GM10266 (cell line): ENCODE measurements around the gene AKAP17A.

Source experiments
- DNase-seq: peaks from one replicate; pipeline ENCODE4 v3.0.0; 2012; ENCODE audit errors: extremely low spot score
- TF ChIP-seq, protein P1 (sequence below): IDR thresholded peaks from 2 replicates; pipeline ENCODE4 v1.5.1; 2012; ENCODE audit warnings: mild to moderate bottlenecking, low read depth; ENCODE audit not compliant: control insufficient read depth, insufficient read depth; ENCODE audit errors: missing control alignments

The AKAP17A gene

GRCh38 chrX:1601768-1602085, 10.3 kb downstream of the AKAP17A start:
- no peak for DNase-seq
- TF ChIP-seq, protein P1, sequence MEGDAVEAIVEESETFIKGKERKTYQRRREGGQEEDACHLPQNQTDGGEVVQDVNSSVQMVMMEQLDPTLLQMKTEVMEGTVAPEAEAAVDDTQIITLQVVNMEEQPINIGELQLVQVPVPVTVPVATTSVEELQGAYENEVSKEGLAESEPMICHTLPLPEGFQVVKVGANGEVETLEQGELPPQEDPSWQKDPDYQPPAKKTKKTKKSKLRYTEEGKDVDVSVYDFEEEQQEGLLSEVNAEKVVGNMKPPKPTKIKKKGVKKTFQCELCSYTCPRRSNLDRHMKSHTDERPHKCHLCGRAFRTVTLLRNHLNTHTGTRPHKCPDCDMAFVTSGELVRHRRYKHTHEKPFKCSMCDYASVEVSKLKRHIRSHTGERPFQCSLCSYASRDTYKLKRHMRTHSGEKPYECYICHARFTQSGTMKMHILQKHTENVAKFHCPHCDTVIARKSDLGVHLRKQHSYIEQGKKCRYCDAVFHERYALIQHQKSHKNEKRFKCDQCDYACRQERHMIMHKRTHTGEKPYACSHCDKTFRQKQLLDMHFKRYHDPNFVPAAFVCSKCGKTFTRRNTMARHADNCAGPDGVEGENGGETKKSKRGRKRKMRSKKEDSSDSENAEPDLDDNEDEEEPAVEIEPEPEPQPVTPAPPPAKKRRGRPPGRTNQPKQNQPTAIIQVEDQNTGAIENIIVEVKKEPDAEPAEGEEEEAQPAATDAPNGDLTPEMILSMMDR: no peak

GRCh38 chrX:1602299-1602698, 10.9 kb downstream of the AKAP17A start:
- TF ChIP-seq, protein P1: no peak
- no peak for DNase-seq

DNA sequence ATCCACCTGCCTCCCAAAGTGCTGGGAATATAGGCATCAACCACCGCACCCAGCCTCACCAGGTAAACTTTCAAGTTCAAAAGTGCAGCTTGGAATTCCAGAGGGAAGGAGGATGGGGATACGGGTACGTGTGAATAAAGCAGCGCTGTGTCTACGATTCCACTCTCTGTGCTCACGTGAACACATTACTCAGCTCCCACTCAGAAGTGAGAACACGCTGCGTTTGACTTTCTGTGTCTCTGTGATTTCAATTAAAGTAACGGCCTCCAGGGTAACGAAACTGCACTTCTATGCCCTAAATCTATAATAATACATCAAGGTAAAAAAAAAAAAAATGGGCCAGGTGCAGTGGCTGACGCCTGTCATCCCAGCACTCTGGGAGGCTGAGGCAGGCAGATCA, 15.1 kb downstream of the AKAP17A start:
- no peak for DNase-seq
- TF ChIP-seq, protein P1: no peak

DNA sequence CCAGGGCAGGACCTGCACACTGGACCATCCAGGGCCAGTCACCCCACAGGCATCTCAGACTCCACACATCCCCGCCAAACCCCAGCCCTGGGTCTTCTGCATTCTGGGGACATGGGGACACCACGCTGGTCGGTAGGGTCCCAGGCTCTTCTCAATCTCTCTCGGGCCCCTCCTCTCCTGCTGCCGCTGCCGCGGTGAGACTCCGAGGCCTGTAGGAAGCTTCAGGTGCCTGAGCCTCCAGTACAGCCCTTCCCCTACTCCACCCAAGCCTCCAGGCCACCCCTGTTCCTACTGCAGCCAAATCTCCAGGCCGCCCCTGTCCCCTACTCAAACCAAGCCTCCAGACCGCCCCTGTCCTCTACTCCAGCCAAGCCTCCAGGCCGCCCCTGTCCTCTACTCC, 17.9 kb downstream of the AKAP17A start:
- DNase-seq: no peak
- TF ChIP-seq, protein P1: no peak

- no peak for DNase-seq
- TF ChIP-seq, protein P1: no peak
Observed at GRCh38 chrX:1609762-1610161, 18.4 kb downstream of the AKAP17A start.

DNA sequence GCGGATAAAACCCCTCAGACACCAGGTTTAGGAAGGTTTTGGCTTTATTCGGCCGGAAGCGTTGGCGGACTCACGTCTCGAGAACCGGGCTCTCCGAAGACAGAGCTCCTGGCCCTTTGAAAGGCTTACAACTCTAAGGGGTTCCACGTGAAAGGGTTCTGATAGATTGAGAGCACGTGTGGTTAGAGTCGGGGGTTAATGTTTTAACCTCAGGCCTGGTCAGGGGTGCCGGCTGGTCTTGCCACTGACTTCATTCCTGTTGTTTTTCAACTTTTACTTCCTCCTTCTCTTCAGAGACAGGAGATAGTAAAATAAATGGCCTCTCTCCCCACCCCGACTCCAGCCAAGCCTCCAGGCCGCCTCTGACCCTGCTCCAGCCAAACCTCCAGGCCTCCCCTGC, 18.8 kb downstream of the AKAP17A start:
- TF ChIP-seq, protein P1: no peak
- DNase-seq: no peak

- TF ChIP-seq, protein P1: no peak
- no peak for DNase-seq
Observed at GRCh38 chrX:1610736-1611135, 19.3 kb downstream of the AKAP17A start.
